WI38 (cell line): ENCODE measurements around the gene SH3BGR.

Experiments
- H3K4me3 ChIP-seq: 2 replicates; pipeline ENCODE4 v1.5.1; 2011; ENCODE audit warnings: low read depth, mild to moderate bottlenecking, control low read depth, low read length
- CTCF ChIP-seq: IDR thresholded peaks from 2 replicates; pipeline ENCODE4 v1.5.1; 2012; ENCODE audit warnings: low read depth, mild to moderate bottlenecking, control low read depth, low read length

The SH3BGR gene

DNA sequence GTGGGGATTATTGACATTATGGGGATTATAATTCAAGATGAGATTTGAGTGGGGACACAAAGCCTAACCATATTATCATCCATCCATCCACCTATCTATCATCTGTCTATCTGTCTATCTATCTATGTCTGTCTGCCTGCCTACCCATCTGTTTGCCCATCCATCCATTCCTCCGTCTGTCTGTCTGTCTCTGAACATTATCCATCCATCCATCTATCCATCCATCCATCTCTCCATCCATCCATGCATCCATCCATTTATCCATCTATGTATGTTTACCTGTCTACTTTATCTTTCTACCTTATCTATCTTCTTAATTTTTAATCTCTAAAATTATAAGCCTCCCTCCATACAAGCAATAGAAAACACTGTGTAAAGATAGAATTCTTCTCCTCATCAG, 47.4 kb downstream of the SH3BGR start:
- TF ChIP-seq CTCF: no peak
- no peak overlapping the region for H3K4me3 ChIP-seq

GRCh38 chr21:39502631-39503030, 50.9 kb downstream of the SH3BGR start:
- no peak for TF ChIP-seq CTCF
- no peak overlapping the region for H3K4me3 ChIP-seq

DNA sequence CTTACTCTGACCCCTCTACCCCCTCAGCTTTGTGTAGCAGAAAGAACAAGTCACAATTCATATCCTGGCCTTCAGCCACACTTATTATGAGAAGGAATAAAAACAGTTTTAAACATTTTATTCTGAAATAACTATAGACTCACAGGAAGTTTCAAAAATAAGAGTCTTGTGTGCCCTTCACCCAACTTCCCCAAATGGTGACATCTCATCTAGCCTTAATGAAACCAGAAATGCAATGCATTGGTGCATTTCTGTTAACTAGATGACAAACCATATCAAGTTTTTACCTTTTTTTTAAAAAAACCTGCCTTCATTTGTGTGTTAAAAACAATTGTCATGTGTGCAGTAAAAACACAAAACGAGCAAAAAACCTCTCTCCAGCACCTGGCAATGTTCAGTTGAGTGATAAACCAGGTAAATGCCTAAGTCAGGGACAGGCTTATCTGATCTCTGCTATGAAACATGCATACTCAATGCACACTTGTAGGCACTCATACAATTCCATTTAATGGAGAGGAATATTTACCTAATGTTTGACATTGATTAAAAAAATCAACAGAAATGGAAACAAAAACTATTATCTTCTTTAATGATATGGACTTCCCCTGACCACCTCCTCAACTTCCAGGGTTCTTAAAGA, 51.5 kb downstream of the SH3BGR start:
- no peak for TF ChIP-seq CTCF
- H3K4me3 ChIP-seq: no peak overlapping the region

GRCh38 chr21:39504230-39504629, 52.5 kb downstream of the SH3BGR start:
- TF ChIP-seq CTCF: no peak
- no peak overlapping the region for H3K4me3 ChIP-seq

GRCh38 chr21:39510240-39510639, 58.5 kb downstream of the SH3BGR start:
- H3K4me3 ChIP-seq: no peak overlapping the region
- no peak for TF ChIP-seq CTCF

- TF ChIP-seq CTCF: no peak
- no peak overlapping the region for H3K4me3 ChIP-seq
Measured at GRCh38 chr21:39511102-39511501, 59.3 kb downstream of the SH3BGR start.

DNA sequence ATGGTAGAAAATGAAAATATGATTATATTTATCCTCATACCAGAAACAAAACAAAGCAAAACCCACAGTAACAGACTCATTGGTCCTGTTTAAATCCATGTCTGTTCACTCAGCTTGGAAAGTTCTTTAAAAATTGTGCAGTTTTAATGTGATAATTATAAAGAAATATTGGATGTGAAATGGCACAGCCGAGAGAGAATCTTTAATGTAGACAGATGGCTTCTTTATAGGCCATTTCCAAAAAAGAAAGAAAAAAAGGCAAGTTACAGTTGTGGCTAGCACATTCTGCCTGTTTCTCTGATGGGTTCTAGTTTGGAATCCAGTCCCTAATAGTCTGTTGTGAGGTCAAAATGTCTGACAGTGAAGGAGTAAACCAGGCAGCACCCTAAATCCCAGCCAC, 62.0 kb downstream of the SH3BGR start:
- no peak overlapping the region for H3K4me3 ChIP-seq
- no peak for TF ChIP-seq CTCF
